Stimulated activated CD4-positive, alpha-beta T cell treated with anti-CD3 and anti-CD28 coated beads, Interleukin-4, amount 100 ng/mL, for 1 hour (primary cell): ENCODE measurements around the gene SNAP29.
"Not testable (repeated sequence)": the region's sequence is repeated elsewhere in the genome, so short reads cannot be mapped to it uniquely, and the experiment has no call there.

Experiments
- DNase-seq: peaks from one replicate; pipeline ENCODE4 v3.0.0-alpha.2; 2020

The SNAP29 gene

GRCh38 chr22:20867179-20868024 is 8.6 kb downstream of the SNAP29 start:
- DNase-seq = no peak

GRCh38 chr22:20868025-20868962 is 9.5 kb downstream of the SNAP29 start:
- DNase-seq = no peak

GRCh38 chr22:20869234-20869633 is 10.4 kb downstream of the SNAP29 start:
- no peak for DNase-seq

- DNase-seq = no peak
Observed at GRCh38 chr22:20873214-20873613, 14.4 kb downstream of the SNAP29 start.

- no peak for DNase-seq
Observed at GRCh38 chr22:20875296-20875695, 16.5 kb downstream of the SNAP29 start.

- no peak for DNase-seq
Observed at GRCh38 chr22:20877715-20878114, 18.9 kb downstream of the SNAP29 start.

- DNase-seq = no peak
Observed at GRCh38 chr22:20881231-20881630, 22.4 kb downstream of the SNAP29 start.

GRCh38 chr22:20881869-20882815 is 23.3 kb downstream of the SNAP29 start:
- DNase-seq = no peak

- no peak for DNase-seq
Observed at GRCh38 chr22:20882855-20883254, 24.0 kb downstream of the SNAP29 start.

- no peak for DNase-seq
Observed at GRCh38 chr22:20884454-20884853, 25.6 kb downstream of the SNAP29 start.

- DNase-seq = no peak
Observed at GRCh38 chr22:20885017-20885556, 26.3 kb downstream of the SNAP29 start.

- peak; percentile 33 for DNase-seq
Observed at GRCh38 chr22:20885557-20886323, 26.9 kb downstream of the SNAP29 start.

- DNase-seq = no peak
Observed at GRCh38 chr22:20887375-20887774, 28.6 kb downstream of the SNAP29 start.

- DNase-seq = no peak
Observed at GRCh38 chr22:20889025-20889704, 30.4 kb downstream of the SNAP29 start.

GRCh38 chr22:20889904-20890540 is 31.2 kb downstream of the SNAP29 start:
- DNase-seq = no peak

- DNase-seq = no peak
Observed at GRCh38 chr22:20890975-20891374, 32.2 kb downstream of the SNAP29 start.

- DNase-seq = not testable (repeated sequence)
Observed at GRCh38 chr22:20897737-20898136, 38.9 kb downstream of the SNAP29 start.

GRCh38 chr22:20899827-20900423 is 41.1 kb downstream of the SNAP29 start:
- DNase-seq = no peak

GRCh38 chr22:20901093-20902033 is 42.6 kb downstream of the SNAP29 start:
- not testable (repeated sequence) for DNase-seq
